Measurements from ENCODE around the gene CTDP1.

CTDP1 gene

DNA sequence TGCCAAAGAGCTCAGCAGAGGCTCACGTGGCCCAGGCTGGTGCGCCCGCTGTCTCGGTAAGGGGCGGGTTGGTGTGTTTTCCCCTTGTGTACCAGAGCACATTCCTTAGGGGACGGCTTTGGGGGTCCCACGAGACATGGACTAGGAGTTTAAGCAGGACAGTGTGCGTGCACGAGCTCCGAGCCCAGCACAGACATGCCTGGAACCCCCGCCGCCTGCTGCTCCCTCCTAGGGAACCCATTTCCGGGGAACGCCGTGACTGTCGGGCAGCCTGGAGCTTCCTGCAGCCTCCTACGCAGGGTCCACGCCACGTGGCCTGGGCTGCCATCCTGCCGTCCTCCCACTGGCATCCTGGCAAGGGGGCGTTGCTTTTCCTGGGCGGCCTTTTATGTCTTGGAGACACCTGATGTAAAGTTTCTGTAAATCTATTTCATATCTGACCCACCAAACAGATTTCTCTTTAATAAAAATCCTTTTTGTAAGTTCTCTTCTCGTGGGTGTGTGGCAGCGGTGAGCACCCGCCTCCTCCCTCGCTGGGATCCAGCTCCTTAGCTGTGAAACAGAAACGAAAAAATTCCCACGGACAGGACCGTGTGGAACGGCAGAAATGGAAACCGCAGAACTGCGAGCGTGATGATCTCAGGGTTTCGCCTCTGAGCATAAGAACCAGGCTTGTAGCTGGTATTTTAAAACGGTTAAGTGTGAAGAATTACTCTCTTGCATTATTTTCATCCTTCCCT is 74.6 kb downstream of the CTDP1 start:
- Histone ChIP-seq H3K36me3 (peaks cover 36 to 57% (median 45%) of the 10 kb centered on the region in 11 experiments), H3K4me1 (peaks cover 0 to 4% (median 0%) of the 10 kb centered on the region in 10 experiments; a peak in 2 of 20 replicates), H3K27ac (no peak overlapping the region), H3K4me3 (no peak overlapping the region), H4K20me1 (peaks cover 26 to 62% (median 45%) of the 10 kb centered on the region in 11 experiments; a peak in 20 of 22 replicates), H3K9ac (no peak overlapping the region), H3K27me3 (no peaks in the 10 kb centered on the region), H3K9me3 (replicated peaks in 1 of 11) (peaks cover 0 to 12% (median 0%) of the 10 kb centered on the region in 11 experiments; a peak in 6 of 22 replicates), H3K4me2 (no peak overlapping the region)
- TF ChIP-seq Cebpa-rat (IDR thresholded peaks at IDR 0.05): no peak

DNA sequence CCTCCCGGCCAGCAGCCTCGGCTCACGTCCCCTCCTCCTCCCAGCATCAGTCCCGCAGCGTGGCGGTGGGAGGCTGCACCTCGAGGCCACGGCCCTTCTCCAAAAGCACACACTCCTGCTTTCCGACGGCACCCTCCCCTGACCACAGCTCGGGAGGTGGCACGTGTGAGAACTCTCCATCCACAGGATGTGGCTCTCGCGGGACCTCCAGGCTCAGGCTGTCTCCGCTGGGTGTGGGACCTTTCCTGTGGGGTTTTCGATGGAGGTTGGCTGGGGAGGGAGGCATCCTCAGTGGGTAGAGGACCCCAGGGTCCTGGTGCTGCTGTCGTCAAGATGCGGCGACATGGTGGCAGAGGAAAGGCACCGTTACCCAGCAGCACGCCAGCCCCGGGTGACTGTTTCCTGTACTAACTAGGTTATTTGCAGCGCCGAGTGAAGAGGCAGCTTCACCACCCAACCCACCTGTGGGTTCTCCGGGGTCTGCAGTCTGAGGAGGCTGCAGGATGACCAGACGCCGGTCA is 75.3 kb downstream of the CTDP1 start:
- Histone ChIP-seq H3K27ac (no peak overlapping the region), H3K36me3 (peaks cover 35 to 50% (median 38%) of the 10 kb centered on the region in 11 experiments), H3K4me1 (peaks cover 0 to 4% (median 0%) of the 10 kb centered on the region in 10 experiments; a peak in 2 of 20 replicates), H3K9ac (no peak overlapping the region), H4K20me1 (peaks cover 19 to 55% (median 38%) of the 10 kb centered on the region in 11 experiments; a peak in 20 of 22 replicates), H3K27me3 (no peaks in the 10 kb centered on the region), H3K9me3 (replicated peaks in 1 of 11) (peaks cover 0 to 19% (median 6%) of the 10 kb centered on the region in 11 experiments; a peak in 8 of 22 replicates), H3K4me3 (no peak overlapping the region), H3K4me2 (no peak overlapping the region)
- no peak for TF ChIP-seq Cebpa-rat (IDR thresholded peaks at IDR 0.05)

DNA sequence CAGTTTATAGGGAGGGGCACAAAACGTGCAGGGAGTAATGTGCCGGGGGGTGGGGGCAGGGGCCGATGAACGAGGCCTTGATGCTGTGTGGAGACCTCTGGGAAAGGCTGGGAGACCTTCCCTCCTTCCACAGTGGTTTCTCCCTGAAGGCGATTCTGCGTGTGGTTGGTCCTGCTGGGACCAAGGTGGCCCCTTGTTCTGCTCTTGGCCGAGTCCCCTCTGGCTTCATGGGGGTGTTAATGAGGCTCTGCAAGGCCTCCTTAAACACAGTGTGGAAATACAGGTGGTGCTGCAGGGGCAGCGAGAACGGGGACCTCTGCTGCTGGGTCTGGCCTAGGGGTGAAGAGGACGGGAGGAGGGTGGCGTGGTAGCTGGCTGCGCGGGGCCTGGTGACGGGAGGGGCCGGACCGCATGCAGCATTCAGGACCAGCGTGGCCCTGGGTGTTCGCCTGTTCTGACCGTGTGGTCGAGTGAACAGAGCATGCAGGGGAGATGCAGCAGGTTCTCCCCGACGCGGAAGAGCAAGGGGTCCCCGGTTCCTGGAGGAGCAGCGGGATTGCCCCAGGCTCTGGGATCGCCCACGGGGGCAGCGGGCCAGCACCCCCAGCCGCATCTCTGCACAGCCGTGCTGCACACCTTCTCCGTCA is 76.0 kb downstream of the CTDP1 start:
- H3K9ac ChIP-seq: no peak overlapping the region
- H3K4me1 ChIP-seq: peaks cover 0 to 4% (median 0%) of the 10 kb centered on the region in 10 experiments; a peak in 1 of 20 replicates
- H4K20me1 ChIP-seq: peaks cover 16 to 48% (median 31%) of the 10 kb centered on the region in 11 experiments; a peak in 20 of 22 replicates
- no peak overlapping the region for H3K4me2 ChIP-seq
- no peak for TF ChIP-seq Cebpa-rat (IDR thresholded peaks at IDR 0.05)
- no peak overlapping the region for H3K4me3 ChIP-seq
- peaks cover 0 to 20% (median 6%) of the 10 kb centered on the region in 11 experiments; a peak in 8 of 22 replicates for H3K9me3 ChIP-seq (replicated peaks in 1 of 11)
- H3K36me3 ChIP-seq: peaks cover 31 to 45% (median 35%) of the 10 kb centered on the region in 11 experiments
- no peaks in the 10 kb centered on the region for H3K27me3 ChIP-seq
- no peak overlapping the region for H3K27ac ChIP-seq

DNA sequence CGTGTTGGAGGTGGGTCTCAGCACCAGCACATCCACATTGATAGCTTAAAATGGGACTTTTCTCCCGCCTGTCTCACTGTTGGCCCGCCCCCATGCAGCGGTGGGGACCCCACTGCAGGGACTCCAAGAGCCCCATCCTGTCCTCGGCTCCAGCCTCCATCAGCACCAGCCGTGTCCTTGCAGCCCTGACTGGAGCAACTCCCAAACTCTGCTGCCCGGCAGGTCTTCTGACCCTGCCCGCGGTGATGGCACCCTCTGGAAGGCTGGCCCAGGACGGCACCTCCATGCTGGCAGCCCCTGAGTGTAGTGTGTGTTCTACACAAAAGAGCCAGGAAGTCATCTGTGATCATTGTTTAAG is 76.5 kb downstream of the CTDP1 start:
- Histone ChIP-seq H3K9me3 (replicated peaks in 1 of 11) (peaks cover 0 to 20% (median 6%) of the 10 kb centered on the region in 11 experiments; a peak in 8 of 22 replicates), H3K36me3 (peaks cover 31 to 45% (median 35%) of the 10 kb centered on the region in 11 experiments), H3K9ac (no peak overlapping the region), H3K4me2 (no peak overlapping the region), H3K27me3 (no peaks in the 10 kb centered on the region), H3K4me1 (peaks cover 0 to 8% (median 0%) of the 10 kb centered on the region in 10 experiments; a peak in 1 of 20 replicates), H4K20me1 (peaks cover 16 to 46% (median 31%) of the 10 kb centered on the region in 11 experiments; a peak in 20 of 22 replicates), H3K27ac (no peak overlapping the region), H3K4me3 (no peak overlapping the region)
- TF ChIP-seq Cebpa-rat (IDR thresholded peaks at IDR 0.05): no peak

DNA sequence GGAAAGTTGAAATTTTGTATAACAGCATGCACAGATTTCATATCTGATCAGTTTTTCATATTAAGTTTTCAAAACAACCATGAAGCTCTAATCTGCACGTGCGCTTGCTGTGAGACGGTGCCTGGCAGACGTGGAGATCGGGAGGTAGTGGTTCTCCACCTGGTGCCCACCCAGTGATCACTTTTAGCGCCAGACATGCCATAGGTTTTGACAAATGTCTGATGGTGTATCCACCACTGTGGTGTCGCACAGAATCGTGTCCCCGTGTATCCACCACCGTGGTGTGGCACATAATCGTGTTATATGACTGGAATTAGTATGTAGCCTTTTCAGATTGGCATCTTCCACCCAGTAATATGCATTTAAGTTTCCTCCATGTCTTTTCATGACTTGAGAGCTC is 77.2 kb downstream of the CTDP1 start:
- Histone ChIP-seq H3K27me3 (no peaks in the 10 kb centered on the region), H3K27ac (no peak overlapping the region), H4K20me1 (peaks cover 10 to 39% (median 25%) of the 10 kb centered on the region in 11 experiments; a peak in 20 of 22 replicates), H3K4me1 (0 out of 20 replicates have a peak, but pooled peaks cover 0 to 4% (median 0%) of the 10 kb centered on the region in 10 experiments), H3K9me3 (replicated peaks in 1 of 11) (peaks cover 0 to 20% (median 6%) of the 10 kb centered on the region in 11 experiments; a peak in 8 of 22 replicates), H3K4me2 (no peak overlapping the region), H3K4me3 (no peak overlapping the region), H3K36me3 (peaks cover 31 to 41% (median 35%) of the 10 kb centered on the region in 11 experiments), H3K9ac (no peak overlapping the region)
- no peak for TF ChIP-seq Cebpa-rat (IDR thresholded peaks at IDR 0.05)

DNA sequence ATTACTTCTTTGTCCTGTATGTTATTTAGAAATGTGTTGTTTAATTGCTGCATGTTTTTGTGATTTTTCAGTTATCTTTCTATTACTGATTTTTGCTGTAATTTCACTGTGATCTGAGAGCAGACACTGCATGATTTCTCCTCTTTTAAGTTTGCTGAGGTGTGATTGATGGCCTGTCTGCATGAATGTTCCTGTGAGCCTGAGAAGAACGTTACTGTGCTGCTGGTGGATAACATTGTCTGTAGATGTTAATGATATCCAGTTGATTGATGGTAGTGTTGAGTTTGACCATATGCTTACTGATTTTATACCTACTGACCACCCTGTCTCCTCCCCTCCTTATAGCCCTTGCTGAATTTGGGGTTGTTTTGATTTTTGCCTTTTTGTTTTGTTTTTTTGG is 80.7 kb downstream of the CTDP1 start:
- peaks cover 0 to 20% (median 6%) of the 10 kb centered on the region in 11 experiments; a peak in 8 of 22 replicates for H3K9me3 ChIP-seq (replicated peaks in 1 of 11)
- no peak overlapping the region for H3K27ac ChIP-seq
- H3K27me3 ChIP-seq: no peaks in the 10 kb centered on the region
- peaks cover 8 to 17% (median 10%) of the 10 kb centered on the region in 11 experiments; a peak in 21 of 22 replicates for H3K36me3 ChIP-seq
- H3K9ac ChIP-seq: no peak overlapping the region
- no peak overlapping the region for H3K4me2 ChIP-seq
- no peak overlapping the region for H3K4me3 ChIP-seq
- peaks cover 0 to 8% (median 5%) of the 10 kb centered on the region in 11 experiments; a peak in 5 of 22 replicates for H4K20me1 ChIP-seq
- H3K4me1 ChIP-seq: 0 out of 20 replicates have a peak, but pooled peaks cover 0 to 4% (median 0%) of the 10 kb centered on the region in 10 experiments
- no peak for TF ChIP-seq Cebpa-rat (IDR thresholded peaks at IDR 0.05)

DNA sequence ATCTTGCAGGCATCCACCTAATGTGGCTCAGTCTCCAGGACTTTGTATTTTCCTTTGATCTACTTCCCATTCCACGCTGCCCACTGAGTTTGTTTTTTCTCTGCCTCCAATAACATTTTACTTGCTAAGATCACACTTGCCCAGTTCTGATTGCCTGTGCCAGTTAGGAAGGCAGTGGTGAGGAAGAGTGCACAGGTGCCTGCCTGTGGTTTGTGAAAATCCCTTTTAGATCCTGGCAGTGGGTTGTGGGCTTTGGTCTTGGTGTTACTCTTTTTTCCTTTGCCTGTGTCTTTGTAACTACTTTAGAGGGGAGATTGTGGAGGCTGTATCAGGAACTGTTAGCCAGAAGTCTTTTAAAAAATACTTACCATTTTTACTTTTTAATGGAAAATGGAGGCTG is 81.3 kb downstream of the CTDP1 start:
- no peak for TF ChIP-seq Cebpa-rat (IDR thresholded peaks at IDR 0.05)
- peaks cover 0 to 20% (median 6%) of the 10 kb centered on the region in 11 experiments; a peak in 8 of 22 replicates for H3K9me3 ChIP-seq (replicated peaks in 1 of 11)
- 0 out of 20 replicates have a peak, but pooled peaks cover 0 to 4% (median 0%) of the 10 kb centered on the region in 10 experiments for H3K4me1 ChIP-seq
- no peaks in the 10 kb centered on the region for H3K27me3 ChIP-seq
- H3K4me3 ChIP-seq: no peak overlapping the region
- H3K4me2 ChIP-seq: no peak overlapping the region
- no peak overlapping the region for H3K9ac ChIP-seq
- H3K36me3 ChIP-seq: peaks cover 4 to 11% (median 5%) of the 10 kb centered on the region in 11 experiments; a peak in 20 of 22 replicates
- H4K20me1 ChIP-seq: peaks cover 0 to 4% (median under 1%) of the 10 kb centered on the region in 11 experiments; a peak in 5 of 22 replicates
- H3K27ac ChIP-seq: no peak overlapping the region

DNA sequence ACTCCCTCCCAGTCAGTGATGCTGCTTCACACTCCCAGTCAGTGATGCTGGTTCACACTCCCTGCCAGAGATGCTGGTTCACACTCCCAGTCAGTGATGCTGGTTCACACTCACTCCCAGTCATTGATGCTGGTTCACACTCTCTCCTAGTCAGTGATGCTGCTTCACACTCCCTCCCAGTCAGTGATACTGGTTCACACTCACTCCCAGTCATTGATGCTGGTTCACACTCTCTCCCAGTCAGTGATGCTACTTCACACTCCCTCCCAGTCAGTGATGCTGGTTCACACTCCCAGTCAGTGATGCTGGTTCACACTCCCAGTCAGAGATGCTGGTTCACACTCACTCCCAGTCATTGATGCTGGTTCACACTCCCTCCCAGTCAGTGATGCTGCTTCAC is 83.8 kb downstream of the CTDP1 start:
- TF ChIP-seq Cebpa-rat (IDR thresholded peaks at IDR 0.05): no peak
- no peak overlapping the region for H3K4me2 ChIP-seq
- H3K9ac ChIP-seq: no peak overlapping the region

More for the DNA sequence above, 83.8 kb downstream of the CTDP1 start:
- no peaks in the 10 kb centered on the region; a peak in 1 of 22 replicates for H3K36me3 ChIP-seq
- no peak overlapping the region for H3K27ac ChIP-seq
- H4K20me1 ChIP-seq: no peaks in the 10 kb centered on the region
- 0 out of 20 replicates have a peak, but pooled peaks cover 0 to 4% (median 0%) of the 10 kb centered on the region in 10 experiments for H3K4me1 ChIP-seq
- no peak overlapping the region for H3K4me3 ChIP-seq
- H3K9me3 ChIP-seq (replicated peaks in 1 of 11): peaks cover 16 to 37% (median 21%) of the 10 kb centered on the region in 11 experiments
- no peaks in the 10 kb centered on the region for H3K27me3 ChIP-seq
